IPS-18c (cell line): ENCODE data around the gene TNRC18.
A peak's percentile ranks its signal among the peaks of the same experiment; 100 is the strongest.

ENCODE experiments used
- H3K4me3 ChIP-seq: 2 replicates; pipeline ENCODE4 v1.7.0; 2013; ENCODE audit warnings: low read depth, mild to moderate bottlenecking, low read length, moderate library complexity; ENCODE audit not compliant: insufficient read depth
- H3K9me3 ChIP-seq: one replicate; pipeline ENCODE4 v1.6.1; 2013; ENCODE audit warnings: mild to moderate bottlenecking, low read length, moderate library complexity; ENCODE audit not compliant: control insufficient read depth, insufficient read depth

TNRC18 gene

DNA sequence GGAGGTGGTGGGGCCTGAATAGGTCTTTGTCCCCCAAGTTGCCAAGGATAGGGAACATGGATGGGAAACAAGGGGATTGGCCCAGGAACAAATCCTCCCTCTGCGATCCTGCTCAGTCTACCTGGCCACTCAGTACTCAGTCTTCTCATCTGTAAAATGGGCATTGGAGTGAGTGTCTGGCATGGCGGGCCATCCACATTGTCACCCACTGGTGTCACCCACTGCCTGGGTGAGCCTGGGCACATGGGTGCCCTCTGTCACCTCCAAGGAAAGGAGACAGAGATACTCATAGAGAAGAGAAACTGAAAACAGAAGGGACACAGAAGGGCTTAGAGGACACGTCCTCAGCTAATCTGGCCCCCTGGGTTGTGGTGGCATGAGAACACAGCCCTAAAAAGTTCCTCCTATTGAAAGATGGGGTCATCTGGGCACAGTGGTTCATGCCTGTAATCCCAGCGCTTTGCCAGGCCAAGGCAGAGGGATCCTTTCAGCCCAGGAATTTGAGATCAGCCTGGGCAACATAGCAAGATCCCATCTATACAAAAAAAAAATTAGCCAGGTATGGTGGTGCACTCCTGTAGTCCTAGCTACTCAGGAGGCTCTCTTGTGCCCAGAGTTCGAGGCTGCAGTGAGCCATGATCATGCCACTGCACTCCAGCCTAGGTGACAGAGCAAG, 12.5 kb upstream of the TNRC18 start:
- Histone ChIP-seq H3K4me3 (no peak overlapping the region), H3K9me3 (peaks cover 5% of the 10 kb centered on the region)

DNA sequence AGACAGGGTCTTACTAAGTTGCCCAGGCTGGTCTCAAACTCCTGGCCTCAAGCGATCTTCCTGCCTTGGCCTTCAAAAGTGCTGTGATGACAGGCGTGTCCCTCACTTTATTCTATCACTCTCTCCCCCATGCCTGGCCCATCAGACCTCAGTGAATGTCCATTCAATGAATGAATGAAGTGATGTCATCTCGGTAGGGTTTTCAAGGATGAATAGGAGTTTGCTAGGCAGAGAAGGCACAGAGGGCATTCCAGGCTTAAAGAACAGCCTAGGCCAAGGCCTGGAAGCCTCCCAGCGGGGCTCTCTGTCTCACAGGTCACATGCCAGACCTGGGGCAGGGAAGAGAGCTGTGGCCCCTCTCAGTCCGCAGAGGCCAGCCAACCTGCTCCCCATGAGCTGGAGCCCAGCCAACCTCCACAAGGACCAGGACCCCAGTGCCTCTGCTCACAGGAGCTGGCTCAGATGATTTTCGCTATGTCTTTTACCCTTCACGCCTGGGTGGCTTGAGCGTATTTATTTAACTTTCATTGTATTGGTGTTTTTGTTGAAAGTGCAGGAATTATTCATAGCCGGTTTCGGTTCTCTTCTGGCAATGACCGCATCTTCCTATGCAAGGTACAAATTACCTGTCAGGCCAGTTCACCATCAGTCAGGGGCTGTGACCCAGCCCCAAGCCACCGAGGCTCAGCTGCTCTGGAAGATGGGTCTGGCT, 11.8 kb upstream of the TNRC18 start:
- no peak overlapping the region for H3K4me3 ChIP-seq
- peaks cover 5% of the 10 kb centered on the region for H3K9me3 ChIP-seq

DNA sequence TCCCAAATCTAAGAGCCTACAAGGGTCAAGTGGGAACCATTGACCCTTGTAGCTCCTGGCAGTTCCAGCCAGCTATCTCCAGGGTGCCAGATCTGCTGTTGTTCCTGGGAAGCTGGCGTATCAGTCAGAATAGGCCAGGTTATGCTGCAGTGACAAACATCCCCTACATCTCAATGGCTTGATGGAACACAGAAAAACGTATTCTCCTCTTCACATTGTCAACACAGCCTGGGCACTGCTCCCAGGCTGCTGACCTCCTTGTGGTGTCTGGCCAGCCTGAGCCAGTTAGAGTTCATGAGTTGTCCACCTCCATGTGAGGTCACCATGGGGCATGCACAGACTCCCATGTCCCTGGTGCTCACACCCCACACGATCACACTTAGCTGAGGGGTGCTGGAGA, 9.5 kb upstream of the TNRC18 start:
- peaks cover 5% of the 10 kb centered on the region for H3K9me3 ChIP-seq
- no peak overlapping the region for H3K4me3 ChIP-seq

DNA sequence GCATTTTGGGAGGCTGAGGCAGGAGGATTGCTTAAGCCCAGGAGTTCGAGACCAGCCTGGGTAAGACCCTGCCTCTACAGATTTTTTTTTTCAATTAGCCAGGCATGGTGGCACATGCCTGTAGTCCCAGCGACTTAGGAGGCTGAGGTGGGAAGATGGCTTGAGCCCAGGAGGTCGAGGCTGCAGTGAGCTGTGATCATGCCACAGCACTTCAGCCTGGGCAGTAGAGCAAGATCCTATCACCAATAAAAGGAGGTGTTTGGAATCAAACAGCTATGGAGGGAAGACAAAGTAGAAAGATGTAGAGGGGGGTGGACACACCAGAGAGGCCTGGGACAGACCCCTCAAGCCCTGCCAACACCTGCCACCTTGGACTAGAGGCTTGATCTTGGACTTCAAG, 9.1 kb upstream of the TNRC18 start:
- peaks cover 5% of the 10 kb centered on the region for H3K9me3 ChIP-seq
- H3K4me3 ChIP-seq: no peak overlapping the region

DNA sequence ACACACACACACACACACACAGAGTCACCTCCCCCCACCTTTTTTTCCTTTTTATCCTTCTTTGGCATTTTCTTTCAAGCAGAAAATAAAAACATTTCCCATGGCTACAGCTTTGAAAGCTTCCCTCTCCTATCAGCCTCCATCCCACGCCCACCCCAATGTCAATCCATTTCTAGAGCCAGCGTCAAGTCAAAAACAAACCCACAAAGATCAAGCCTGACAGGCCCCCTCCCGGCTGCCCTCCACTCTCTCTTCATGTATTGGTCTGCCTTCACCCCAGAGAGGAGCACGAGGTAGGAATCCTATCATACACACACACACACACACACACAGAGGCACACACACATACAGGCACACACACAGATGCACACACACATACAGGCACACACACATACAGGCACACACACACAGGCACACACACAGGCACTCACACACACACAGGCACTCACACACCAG, 8.0 kb upstream of the TNRC18 start:
- peaks cover 5% of the 10 kb centered on the region for H3K9me3 ChIP-seq

DNA sequence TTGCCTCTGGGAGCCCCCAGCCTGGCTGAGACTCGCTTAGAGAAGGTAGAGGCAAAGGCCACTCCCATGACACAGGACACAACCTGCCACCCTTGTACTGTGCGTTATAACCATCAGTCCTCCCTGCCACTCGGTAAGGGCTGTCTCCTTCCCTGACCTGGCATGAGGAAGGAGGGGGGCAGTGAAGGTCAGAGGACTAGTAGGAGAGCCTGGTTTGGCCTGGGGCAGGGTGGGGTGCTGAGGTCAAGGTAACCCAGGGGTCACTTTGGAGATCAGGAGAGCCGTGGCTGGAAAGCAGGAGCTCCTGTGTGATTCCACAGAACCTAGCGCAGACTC, 6.9 kb upstream of the TNRC18 start:
- H3K4me3 ChIP-seq: no peak overlapping the region

More for the DNA sequence above, 8.0 kb upstream of the TNRC18 start:
- no peak overlapping the region for H3K4me3 ChIP-seq

DNA sequence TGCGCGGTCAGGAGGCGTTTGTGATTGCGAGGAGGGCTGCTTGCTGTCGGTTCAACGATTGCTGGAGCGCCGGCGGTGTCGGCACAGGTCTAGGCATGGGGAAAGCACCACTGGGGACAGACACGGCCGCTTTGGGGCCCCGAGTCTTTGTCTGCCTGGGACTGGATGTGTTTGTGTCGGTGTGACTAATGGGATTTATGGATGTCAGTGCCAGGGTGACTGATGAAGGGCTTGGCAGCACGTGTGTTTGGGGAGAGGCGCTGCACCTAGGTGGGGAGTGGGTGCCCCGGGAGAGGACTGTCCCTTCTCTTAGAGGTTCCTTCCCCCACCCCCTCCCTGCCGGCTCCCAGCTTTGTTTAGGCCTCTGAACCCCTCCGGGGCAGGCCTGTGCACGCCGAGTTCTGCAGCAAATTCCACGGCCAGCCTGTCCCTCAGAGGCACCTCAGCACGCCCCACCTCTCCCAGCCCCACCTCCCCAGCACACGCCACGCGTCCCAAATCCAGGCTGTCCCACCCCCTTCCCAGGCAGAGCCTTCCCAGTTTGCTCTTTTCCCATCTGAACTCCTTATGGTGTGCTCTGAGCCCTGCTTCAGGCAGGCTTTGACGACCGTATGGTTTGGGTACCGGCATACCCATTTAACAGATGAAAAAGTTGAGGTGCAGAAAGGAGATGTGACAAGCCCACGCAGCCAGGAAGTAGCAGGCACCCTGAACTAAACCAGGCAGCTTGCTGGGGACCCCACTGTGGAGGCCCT, 6.4 kb upstream of the TNRC18 start:
- H3K9me3 ChIP-seq: peaks cover 5% of the 10 kb centered on the region
- H3K4me3 ChIP-seq: peak overlapping the region; percentile 82

More for the DNA sequence above, 6.9 kb upstream of the TNRC18 start:
- H3K9me3 ChIP-seq: peaks cover 5% of the 10 kb centered on the region

DNA sequence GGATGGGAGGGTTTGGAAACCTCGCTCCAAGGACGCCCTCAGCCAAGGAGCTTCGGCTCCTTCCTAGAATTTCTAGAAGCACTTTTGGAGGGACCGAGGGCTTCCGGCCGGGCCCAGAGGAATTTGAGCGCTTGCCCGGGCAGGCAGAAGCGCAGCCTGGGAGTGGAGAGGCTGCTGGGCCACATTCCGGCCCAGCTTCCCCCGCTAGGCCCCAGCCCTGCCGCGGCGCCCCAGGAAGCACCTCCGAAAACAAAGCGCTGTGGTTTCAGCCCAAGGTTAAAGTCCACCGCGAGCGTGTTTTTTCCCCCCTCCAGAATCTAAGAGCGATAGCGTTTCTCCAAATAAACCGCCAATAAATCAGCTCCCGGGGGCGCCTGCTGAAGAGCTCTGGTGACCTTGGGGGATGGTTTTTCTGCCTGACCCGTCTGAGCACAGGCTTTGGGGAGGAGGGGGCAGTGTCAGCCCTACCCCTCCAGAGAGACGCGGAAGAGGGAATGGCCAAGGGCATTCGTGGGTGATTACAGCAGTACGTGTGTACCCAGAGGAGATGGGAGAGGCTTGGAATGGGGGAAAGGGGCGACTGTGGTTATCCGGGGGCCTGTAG, 5.7 kb upstream of the TNRC18 start:
- Histone ChIP-seq H3K9me3 (peaks cover 5% of the 10 kb centered on the region), H3K4me3 (peak overlapping the region; percentile 82)

DNA sequence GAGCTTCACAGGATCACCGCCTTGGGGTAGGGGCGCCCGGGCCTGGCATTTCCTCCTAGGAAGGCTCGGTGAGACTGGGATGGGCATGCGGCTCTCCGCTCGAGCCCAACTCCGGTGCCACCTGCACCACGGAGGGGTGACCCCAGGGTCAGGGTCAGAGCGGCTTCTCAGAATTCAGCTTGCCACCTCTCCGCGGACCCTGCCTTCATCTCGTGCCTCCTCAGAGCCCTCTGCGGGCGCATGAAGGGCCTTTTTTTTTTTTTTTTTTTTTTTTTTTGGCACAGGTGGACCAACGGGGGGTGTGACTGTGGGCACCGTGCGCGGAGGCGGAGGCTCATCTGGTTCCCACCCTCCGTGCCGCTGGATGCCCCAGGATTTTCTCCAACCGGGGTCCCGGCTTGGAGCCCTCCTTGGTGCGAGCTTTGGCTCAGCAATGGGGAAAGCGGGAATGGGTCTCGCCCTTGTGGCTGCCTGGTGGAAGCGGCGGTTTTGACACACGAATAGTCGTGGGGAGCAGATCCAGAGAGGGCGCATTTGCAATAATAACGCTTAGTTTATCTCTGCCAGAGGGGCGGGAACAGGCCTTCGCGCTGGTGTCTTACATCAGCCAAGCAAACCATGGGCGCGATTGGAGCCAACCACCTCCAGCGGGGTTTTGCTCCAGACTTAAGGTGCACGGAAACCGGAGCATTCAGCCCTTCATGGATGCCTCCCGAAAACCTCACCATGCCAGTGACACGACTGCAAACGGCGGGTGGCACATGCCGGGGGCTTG, 5.0 kb upstream of the TNRC18 start:
- peak overlapping the region; percentile 82 for H3K4me3 ChIP-seq

DNA sequence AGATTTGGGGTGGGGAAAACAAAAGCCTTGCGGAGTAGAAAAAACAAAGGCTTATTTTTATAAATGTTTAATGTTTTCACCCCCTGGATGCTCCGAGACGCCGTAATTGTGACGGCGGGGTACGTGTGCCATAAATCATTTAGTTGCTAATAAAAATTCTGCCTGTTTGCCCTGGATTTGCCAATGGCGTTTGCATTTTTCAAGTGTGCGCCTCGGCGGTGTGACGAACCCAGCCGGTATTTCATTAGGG, 2.5 kb upstream of the TNRC18 start:
- no peaks in the 10 kb centered on the region for H3K9me3 ChIP-seq

More for the DNA sequence above, 5.0 kb upstream of the TNRC18 start:
- H3K9me3 ChIP-seq: peaks cover 5% of the 10 kb centered on the region

DNA sequence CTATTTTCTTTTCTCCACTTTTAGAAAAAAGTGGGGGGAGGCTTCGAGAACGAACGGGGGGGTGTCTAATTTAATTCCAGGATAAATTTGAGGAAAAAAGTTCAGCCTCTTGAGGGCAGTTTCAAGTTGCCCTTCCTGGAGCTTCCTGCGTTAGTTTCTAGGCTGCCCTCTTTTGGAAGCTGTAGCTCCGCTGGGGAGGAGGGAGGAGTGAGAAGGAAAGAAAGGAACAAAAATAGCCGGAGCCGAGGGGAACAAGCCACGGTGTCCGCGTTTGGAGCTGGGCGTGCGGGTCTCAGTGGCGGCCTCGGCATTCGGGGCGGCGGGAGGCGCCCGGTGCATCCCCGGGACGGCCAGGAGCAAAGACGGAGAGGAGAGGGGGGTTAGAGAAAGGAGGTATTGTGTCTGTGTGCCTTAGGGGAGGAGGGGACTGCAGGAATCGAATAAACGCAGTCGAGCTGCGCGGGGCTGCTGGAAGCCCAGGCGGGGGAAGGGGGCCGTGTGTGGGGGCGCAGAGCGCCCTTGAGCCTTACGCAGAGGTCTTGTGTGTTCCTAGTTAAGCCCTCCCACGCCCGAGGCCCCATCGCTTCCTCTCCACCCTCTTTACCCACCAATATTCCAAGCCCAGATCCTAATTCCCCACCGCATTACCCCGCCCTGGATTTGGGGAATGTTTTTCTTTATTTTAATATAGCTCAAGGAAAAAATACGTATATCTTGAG, 2.0 kb upstream of the TNRC18 start:
- H3K9me3 ChIP-seq: no peaks in the 10 kb centered on the region
- peak overlapping the region; percentile 82 for H3K4me3 ChIP-seq

More for the DNA sequence above, 2.5 kb upstream of the TNRC18 start:
- peak overlapping the region; percentile 82 for H3K4me3 ChIP-seq

DNA sequence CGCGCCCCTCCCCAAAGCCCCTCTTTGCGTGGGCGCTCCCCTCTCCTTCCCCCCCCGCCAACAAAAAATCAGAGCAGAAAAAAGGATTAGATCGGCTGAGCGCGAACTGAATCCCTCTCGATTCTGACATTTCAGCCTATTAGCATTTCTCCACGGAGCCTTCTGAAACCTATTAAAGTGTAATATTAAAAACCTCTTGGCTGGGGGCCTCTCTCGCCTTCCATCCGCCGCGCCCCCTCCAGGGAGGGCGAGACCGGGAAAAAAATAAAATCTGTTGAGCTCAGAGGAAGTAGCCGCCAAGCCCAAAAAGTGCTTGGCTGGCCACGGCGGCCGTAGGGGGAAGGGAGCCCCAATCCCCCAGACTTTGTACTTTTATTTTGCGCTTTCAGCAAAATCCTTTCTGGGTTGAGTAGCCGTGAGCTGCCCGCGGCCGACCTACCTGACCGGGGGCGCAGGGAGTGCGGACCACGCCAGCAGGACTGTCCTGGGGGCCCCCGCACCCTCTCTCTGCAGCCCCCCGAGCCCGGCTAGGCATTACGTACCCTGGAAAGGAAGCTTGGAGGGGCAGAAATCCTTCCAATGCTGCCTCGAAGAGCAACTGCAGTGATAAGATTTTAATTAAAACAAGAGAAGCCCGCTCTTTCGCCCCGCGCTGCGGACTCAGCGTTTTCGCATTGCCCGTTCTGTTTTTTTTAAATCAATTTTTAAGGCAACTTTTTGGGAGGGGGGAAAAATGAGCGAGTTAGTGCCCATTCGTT, 1.3 kb upstream of the TNRC18 start:
- Histone ChIP-seq H3K9me3 (no peaks in the 10 kb centered on the region), H3K4me3 (peak overlapping the region; percentile 82)

DNA sequence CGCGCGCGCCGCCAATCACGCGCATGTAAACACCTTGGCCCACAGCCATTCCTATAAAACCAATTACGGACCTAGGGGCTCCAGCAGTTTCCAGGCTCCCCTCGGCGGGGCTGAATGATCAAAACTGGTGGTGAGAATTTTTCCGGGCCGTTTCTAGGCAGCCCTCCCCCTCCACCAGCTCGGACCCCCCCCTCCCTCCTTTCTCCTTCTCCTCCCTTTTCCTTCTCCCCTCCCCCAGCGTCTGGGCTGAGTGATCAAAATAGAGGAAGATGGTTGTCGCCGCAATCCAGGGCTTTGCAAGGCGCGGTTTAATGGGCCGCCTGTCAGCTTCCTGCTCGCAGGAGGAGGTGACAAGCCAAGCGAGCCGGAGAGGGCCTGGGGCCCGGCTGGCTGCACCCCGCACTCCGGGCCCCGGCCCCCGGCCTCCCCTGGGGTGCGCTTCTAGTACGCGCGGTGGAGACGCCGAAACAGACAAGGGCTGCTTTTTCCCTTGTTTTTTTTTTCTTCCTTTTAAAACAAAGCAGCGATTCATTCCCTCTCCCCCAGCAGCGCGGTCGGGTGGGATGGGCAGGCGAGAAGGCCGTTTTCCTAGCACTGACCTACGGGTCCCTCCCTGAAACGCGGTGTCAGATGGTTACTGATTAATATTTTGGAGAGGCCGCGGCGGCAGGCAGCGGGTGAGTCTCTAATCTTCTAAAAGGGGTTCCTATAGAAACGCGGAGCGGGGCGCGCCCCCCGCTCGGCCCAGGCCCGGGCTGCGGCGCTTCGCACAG, 528 bp upstream of the TNRC18 start:
- H3K9me3 ChIP-seq: no peaks in the 10 kb centered on the region
- H3K4me3 ChIP-seq: peak overlapping the region; percentile 82

DNA sequence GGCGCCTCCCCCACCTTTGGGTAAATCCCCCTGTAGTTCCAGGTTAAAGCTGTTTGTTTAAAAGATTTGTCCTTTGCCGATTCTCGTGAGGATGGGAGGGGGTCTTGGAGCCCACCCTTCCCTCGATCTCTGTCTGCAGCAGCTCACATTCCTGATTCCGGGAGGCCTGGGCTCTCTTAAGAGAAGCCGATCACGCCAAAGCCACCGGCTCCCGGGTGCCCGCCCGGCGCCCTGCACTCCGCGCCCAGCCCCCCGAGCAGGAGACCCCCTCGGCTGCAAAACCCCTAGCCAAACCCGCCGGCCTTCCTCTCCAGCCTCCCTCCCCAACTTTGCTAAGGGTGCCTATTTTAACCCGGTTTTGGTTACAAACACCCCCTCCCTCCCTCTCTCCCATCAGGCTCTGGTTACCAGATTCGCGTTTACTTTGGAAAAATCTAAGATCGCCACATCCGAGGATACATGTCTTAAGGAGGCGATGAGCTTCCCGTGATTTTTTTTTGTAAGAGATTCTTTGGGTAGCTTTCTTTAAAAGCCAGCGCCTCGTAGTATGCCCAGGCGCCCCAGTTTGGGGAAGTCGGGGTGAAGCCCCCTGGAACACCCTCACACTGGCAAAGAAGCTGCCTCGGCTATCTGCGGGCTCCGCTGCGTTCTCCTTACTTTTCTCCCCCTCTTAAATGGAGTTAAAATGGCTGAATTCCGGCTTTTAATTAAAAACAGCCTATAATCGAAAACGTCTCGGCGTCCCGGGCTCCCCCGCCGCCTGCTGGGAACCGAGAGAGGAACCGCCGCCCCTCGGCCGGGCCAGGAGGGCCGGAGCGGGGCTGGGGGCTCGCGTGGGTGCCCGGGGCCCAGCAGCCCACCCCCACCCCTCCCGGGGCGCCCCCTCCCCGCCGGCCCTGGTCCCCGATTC, 983 bp downstream of the TNRC18 start:
- H3K4me3 ChIP-seq: peak overlapping the region; percentile 70

More for the DNA sequence above, 983 bp downstream of the TNRC18 start:
- no peaks in the 10 kb centered on the region for H3K9me3 ChIP-seq
